GM19455 (cell line): ENCODE measurements around the gene NAP1L4.
A peak's percentile ranks its signal among the peaks of the same experiment; 100 is the strongest.

Experiments used
- ATAC-seq: cut with Tn5 transposase; IDR thresholded peaks from one replicate; pipeline ENCODE4 v1.9.1; 2021; ENCODE audit not compliant: unreplicated experiment

Gene NAP1L4

GRCh38 chr11:2995893-2996554 lies 3.9 kb upstream of the NAP1L4 start:
- no peak for ATAC-seq

DNA sequence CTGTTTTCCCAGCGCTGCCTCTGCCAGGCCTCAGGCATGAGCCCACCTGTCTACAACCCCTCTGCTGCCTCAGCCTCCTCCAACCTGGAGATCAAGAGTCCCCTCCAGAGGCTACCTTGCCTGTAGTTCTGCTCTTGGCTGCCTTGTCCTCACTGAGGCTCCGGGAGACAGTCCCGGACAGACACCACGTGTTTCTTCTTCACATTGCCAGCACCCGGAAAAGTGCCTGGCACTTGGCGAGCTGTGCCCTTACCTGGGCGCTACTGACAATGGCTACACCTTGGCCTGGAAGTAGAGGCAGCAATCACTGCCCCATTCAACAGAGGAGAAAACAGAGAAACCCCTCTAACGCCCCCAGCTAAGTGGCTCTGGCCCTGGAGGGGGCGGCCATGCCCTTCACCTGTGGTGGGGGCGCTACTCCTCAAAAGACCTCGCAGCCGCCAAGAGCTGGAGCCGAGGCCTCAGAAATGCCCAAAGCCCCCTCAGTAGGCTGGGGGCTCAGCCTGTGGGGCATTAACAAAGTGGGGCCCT lies 3.0 kb upstream of the NAP1L4 start:
- no peak for ATAC-seq

GRCh38 chr11:2994336-2994730 lies 2.2 kb upstream of the NAP1L4 start:
- no peak for ATAC-seq

DNA sequence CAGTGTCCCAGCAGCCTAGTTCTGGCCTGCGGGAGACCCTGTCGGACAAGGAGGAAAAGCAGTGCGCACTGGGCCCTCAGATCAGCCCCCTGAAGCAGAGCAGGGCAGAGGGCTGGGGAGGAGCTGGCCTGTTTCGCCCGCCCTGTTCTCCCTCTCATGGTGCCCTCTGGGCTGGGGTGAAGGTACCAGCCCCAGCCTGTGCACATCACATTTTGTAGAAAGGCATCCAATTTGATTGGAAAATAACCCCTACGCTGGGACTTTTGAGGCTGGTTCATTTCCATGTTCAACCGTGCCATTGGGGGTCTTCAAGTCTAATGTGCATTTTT lies 832 bp upstream of the NAP1L4 start:
- no peak for ATAC-seq

- ATAC-seq, result peak; percentile 38
Observed at GRCh38 chr11:2991452-2992233, 486 bp downstream of the NAP1L4 start.

GRCh38 chr11:2990617-2991451 lies 1.3 kb downstream of the NAP1L4 start:
- no peak for ATAC-seq

DNA sequence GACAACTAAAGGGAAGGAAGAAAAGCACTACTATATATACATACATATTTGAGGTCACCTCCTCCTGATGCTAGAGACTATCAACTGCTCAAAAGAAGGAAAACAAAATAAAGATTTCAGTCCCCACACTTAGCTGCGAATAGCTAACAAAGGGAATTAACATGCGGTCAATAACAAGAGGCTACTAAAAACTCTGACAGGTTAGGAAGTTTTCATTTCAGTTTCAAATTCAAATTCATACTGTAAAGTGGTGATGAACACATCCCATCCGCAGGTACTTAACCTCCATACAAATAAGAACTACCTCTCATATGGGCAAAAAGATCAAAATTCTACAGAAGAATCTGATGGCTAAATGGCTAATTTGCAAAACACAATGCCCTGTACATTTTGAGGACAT lies 2.6 kb downstream of the NAP1L4 start:
- ATAC-seq, result no peak

DNA sequence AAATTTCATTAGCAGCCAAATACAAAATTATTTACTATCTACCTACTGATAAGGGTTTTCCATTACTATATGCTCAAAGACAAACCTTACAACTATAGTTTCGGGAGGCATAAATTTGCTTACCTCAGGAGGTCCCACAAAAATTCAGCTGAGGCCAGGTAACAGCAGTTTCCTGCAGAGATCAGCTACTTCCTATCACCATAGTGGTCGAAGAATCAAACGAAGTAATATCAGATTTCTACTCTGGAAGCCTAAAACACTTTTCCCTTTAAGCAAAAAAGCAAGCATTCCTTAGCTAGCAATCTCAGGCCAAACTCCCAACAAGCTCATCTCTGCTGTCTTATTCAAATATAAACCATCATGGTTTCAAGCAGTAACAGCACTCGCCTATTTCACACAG lies 3.1 kb downstream of the NAP1L4 start:
- ATAC-seq, result no peak

DNA sequence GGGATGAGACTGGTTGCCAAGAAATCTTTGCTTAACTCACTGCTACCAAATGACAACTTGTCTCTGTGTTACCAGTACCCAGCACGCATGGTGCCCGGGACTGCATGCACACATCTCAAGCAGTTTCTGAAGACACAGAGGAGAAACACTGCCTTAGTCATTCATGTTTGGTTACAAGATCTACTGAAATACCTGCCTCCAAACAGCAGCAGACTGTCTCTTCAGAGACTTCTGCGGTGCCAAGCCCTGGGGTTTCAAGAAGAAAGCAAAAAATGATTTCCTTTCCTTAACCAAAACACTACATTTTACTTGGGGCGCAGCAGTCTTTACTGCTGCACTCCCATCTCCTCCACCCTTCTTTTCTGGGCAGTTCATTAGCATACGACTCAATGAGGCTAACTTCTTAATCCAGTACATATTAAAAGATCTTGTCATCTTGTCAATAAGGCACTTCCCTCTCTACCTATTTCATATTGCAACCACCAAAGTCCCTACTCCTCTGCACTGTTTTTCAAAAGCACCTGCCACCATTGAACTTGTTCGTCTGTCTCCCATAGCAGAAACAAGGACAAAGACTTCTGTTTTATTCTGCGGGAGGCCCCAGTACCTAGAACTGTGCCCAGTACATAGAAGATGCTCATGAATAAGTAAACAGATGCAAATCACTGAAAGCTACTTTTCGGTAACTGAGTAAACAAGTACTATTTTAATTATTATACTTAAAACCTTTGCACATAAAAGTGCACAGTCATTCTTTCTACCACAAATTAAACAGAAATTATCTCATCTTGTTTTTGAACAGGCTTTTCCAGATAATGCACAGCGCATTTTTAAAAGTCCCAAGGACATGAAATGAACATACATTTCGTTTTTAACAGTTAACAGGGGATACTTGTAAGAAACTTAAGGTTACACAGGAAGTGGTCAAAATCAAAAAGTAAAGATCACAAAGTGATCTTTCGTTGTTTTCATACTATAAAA lies 4.0 kb downstream of the NAP1L4 start:
- no peak for ATAC-seq

- ATAC-seq, result no peak
Observed at GRCh38 chr11:2983908-2984307, 8.2 kb downstream of the NAP1L4 start.

- no peak for ATAC-seq
Observed at GRCh38 chr11:2982214-2982613, 9.9 kb downstream of the NAP1L4 start.

DNA sequence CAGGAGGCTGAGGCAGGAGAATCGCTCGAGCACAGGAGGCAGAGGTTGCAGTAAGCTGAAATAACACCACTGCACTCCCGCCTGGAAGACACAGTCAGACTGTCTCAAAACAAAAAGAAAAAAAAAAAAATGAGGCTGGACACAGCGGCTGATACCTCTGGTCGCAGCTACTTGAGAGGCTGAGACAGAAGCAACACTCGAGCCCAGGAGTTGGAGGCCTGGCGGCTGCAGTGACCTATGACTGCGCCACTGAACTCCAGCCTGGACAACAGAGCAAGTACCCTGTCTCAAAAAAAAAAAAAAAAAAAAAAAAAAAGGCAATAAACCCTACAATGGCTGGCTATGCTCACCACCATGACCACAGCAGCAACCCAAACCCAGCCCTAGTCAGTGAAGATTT lies 11.0 kb downstream of the NAP1L4 start:
- ATAC-seq, result no peak

DNA sequence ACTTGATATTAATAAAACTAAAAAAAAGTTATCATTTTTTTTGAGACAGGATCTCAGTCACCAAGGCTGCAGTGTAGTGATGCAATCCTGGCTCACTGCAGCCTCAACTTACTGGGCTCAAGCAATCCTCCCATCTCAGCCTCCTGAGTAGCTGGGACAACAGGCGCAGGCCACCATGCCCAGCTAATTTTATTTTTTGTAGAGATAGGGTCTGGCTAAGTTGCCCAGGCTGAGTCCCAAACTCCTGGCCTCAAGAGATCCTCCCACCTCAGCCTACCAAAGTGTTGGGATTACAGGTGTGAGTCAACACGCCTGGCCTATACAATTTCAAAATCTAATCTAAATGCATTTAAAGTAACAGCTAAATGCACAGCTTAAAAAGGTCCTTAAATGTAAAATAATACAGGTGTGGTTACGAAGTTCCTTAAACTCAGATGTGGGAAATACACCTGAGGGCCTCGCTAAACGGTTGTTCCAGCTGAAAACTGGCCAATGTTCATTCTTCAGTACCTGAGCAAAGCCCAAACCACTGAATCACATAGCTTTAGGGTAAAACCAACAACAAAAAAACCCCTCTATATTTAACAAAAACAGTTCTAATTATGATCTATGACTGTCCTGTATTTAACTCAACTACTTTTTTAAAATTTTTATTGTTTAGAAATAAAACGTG lies 11.8 kb downstream of the NAP1L4 start:
- ATAC-seq, result no peak

DNA sequence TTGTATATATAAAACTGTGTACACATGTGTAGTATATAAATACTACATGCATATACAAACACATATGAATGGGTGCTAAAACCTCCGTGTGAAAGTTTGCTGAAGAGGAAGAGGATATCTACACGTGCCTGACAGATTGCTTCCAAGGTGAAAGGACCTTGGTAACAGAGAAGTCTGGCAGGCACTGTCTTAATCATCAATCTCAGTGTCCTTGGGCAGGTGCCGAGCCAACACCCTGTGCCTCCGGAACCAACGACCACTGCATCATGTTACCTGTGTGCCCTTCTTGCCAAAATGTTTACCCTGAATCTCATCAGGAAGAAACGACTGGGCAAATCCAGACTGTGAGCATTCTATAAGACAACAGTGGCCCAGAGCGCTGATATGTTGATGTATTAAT lies 15.0 kb downstream of the NAP1L4 start:
- no peak for ATAC-seq

- no peak for ATAC-seq
Observed at GRCh38 chr11:2976294-2977063, 15.7 kb downstream of the NAP1L4 start.

GRCh38 chr11:2975594-2975993 lies 16.5 kb downstream of the NAP1L4 start:
- ATAC-seq, result no peak

- ATAC-seq, result no peak
Observed at GRCh38 chr11:2974272-2974671, 17.9 kb downstream of the NAP1L4 start.

- ATAC-seq, result no peak
Observed at GRCh38 chr11:2968341-2968900, 23.7 kb downstream of the NAP1L4 start.

DNA sequence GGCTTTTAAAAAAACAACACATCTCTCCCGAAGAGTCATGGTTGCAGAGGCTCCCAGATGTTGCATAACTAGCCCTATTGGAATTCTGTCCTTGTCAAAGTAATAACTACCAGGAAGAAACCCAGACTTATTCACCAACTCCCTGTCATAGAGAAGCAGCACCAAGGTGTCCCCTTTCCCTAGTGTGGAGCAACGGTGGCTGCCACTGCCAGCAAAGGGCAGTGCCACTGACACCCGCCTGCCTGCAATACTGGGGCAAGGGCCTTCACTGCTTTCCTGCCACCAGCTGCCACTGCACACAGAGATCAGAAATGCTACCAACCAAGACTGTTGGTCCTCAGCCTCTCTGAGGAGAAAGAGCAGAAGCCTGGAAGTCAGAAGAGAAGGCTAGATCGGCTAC lies 27.3 kb downstream of the NAP1L4 start:
- ATAC-seq, result no peak
